GM23338 (cell line): Measurements from ENCODE around the gene ARPC2. TPM values are rescaled to one million over a fixed set of nuclear protein-coding genes. Genes with fewer than 3 reads are reported as not detected.

ENCODE experiments used
- ATAC-seq: fragments of 200-7000 bp; cut with Tn5 transposase; 3 replicates; pipeline ENCODE4 v1.9.1; 2020
- DNase-seq: peaks from one replicate; pipeline ENCODE4 v3.0.0-alpha.2; 2015; ENCODE audit warnings: low spot score
- H2AFZ ChIP-seq: fragments of 200-600 bp; sonication (generic); 2 replicates; pipeline ENCODE4 v1.8.0; 2016; ENCODE audit warnings: antibody characterized with exemption, mild to moderate bottlenecking, moderate library complexity
- H3F3A ChIP-seq: fragments of 200-600 bp; sonication (generic); replicated peaks from 2 replicates; pipeline ENCODE4 v1.8.0; 2017; ENCODE audit warnings: antibody characterized with exemption, mixed run types, low read depth
- H3K27ac ChIP-seq: fragments of 200-600 bp; sonication (generic); 2 replicates; pipeline ENCODE4 v1.6.1; 2016; ENCODE audit warnings: low read depth
- H3K27me3 ChIP-seq: fragments of 200-600 bp; sonication (generic); 2 replicates; pipeline ENCODE4 v1.8.0; 2016; ENCODE audit warnings: mild to moderate bottlenecking, mixed run types, moderate library complexity; ENCODE audit not compliant: insufficient read depth
- H3K36me3 ChIP-seq: fragments of 200-600 bp; sonication (generic); 2 replicates; pipeline ENCODE4 v1.8.0; 2016; ENCODE audit warnings: mild to moderate bottlenecking; ENCODE audit not compliant: insufficient read depth
- H3K4me1 ChIP-seq: fragments of 200-600 bp; sonication (generic); 2 replicates; pipeline ENCODE4 v1.8.0; 2016; ENCODE audit warnings: mild to moderate bottlenecking, moderate library complexity; ENCODE audit not compliant: insufficient read depth
- H3K4me2 ChIP-seq: fragments of 200-600 bp; sonication (generic); 2 replicates; pipeline ENCODE4 v1.7.1; 2017; ENCODE audit warnings: mixed run types
- H3K4me3 ChIP-seq: fragments of 200-600 bp; sonication (generic); 2 replicates; pipeline ENCODE4 v1.6.1; 2016; ENCODE audit warnings: mixed run types
- H3K79me2 ChIP-seq: fragments of 200-600 bp; sonication (generic); replicated peaks from 2 replicates; pipeline ENCODE4 v1.8.0; 2017; ENCODE audit warnings: mild to moderate bottlenecking; ENCODE audit not compliant: insufficient read depth
- H3K9me2 ChIP-seq: fragments of 200-600 bp; sonication (generic); 2 replicates; pipeline ENCODE4 v1.8.0; 2017; ENCODE audit not compliant: insufficient read depth
- H4K20me1 ChIP-seq: fragments of 200-600 bp; sonication (generic); replicated peaks from 2 replicates; pipeline ENCODE4 v1.8.0; 2017; ENCODE audit warnings: mild to moderate bottlenecking; ENCODE audit not compliant: insufficient read depth
- H3K27ac Mint-ChIP-seq: 2 replicates; pipeline ENCODE4 v1.8.0; 2020; ENCODE audit warnings: inconsistent platforms, mild to moderate bottlenecking, moderate library complexity, mixed read lengths
- H3K27me3 Mint-ChIP-seq: 3 replicates; pipeline ENCODE4 v1.8.0; 2022; ENCODE audit warnings: low read depth, mild to moderate bottlenecking, moderate library complexity, mixed read lengths, inconsistent platforms; ENCODE audit not compliant: insufficient read depth, poor library complexity
- H3K36me3 Mint-ChIP-seq: 3 replicates; pipeline ENCODE4 v1.8.0; 2021; ENCODE audit warnings: low read depth, mild to moderate bottlenecking, inconsistent platforms, moderate library complexity, mixed read lengths
- H3K4me1 Mint-ChIP-seq: 3 replicates; pipeline ENCODE4 v1.8.0; 2020; ENCODE audit warnings: mild to moderate bottlenecking, inconsistent platforms, mixed read lengths
- H3K4me3 Mint-ChIP-seq: 3 replicates; pipeline ENCODE4 v1.8.0; 2021; ENCODE audit warnings: moderate library complexity, mild to moderate bottlenecking, inconsistent platforms, mixed read lengths
- H3K9me3 Mint-ChIP-seq: 3 replicates; pipeline ENCODE4 v1.8.0; 2020; ENCODE audit warnings: moderate library complexity, mild to moderate bottlenecking, inconsistent platforms, mixed read lengths
- CREB1 ChIP-seq: fragments of 250-450 bp; sonication (Bioruptor Pico); IDR thresholded peaks from 2 replicates; pipeline ENCODE4 v1.5.0; 2020; ENCODE audit warnings: low read depth, mild to moderate bottlenecking, moderate library complexity
- CTCF ChIP-seq, 2 experiments: fragments of 200-600 bp in 1 of 2; sonication (generic) in 1 of 2; conservative IDR thresholded peaks; 2 replicates each; pipeline versions ENCODE4 v1.5.1 to v1.6.1; 2016 to 2017; ENCODE audit warnings: antibody characterized with exemption in 2 of 2, low read depth in 2 of 2, mild to moderate bottlenecking in 2 of 2, moderate library complexity in 1 of 2
- ETS1 ChIP-seq: IDR thresholded peaks from 2 replicates; pipeline ENCODE4 v1.6.1; 2016; ENCODE audit warnings: antibody characterized with exemption
- EZH2 ChIP-seq: fragments of 200-600 bp; sonication (generic); IDR thresholded peaks from one replicate; pipeline ENCODE4 v1.8.0; 2017; ENCODE audit warnings: antibody characterized with exemption, mild to moderate bottlenecking, low read depth; ENCODE audit not compliant: unreplicated experiment
- EZH2phosphoT487 ChIP-seq: fragments of 200-600 bp; sonication (generic); IDR thresholded peaks from one replicate; pipeline ENCODE4 v1.8.1; 2018; ENCODE audit warnings: antibody characterized with exemption; ENCODE audit not compliant: unreplicated experiment
- JUNB ChIP-seq: IDR thresholded peaks from one replicate; pipeline ENCODE4 v1.6.1; 2016; ENCODE audit warnings: antibody characterized with exemption; ENCODE audit not compliant: unreplicated experiment
- NANOG ChIP-seq: IDR thresholded peaks from 2 replicates; pipeline ENCODE4 v1.6.1; 2016; ENCODE audit warnings: antibody characterized with exemption, borderline replicate concordance
- POLR2AphosphoS5 ChIP-seq: IDR thresholded peaks from 2 replicates; pipeline ENCODE4 v1.6.1; 2016; ENCODE audit warnings: antibody characterized with exemption, low read depth
- REST ChIP-seq: IDR thresholded peaks from one replicate; pipeline ENCODE4 v1.6.1; 2018; ENCODE audit warnings: antibody characterized with exemption; ENCODE audit not compliant: unreplicated experiment
- STAT1 ChIP-seq: IDR thresholded peaks from one replicate; pipeline ENCODE4 v1.6.1; 2016; ENCODE audit warnings: antibody characterized with exemption; ENCODE audit not compliant: unreplicated experiment
- ZNF114 ChIP-seq: fragments of 250-450 bp; sonication (Bioruptor Pico); IDR thresholded peaks from 2 replicates; pipeline ENCODE4 v1.5.0; 2020; ENCODE audit warnings: mild to moderate bottlenecking, moderate library complexity
- ZNF331 ChIP-seq: fragments of 250-450 bp; sonication (Bioruptor Pico); IDR thresholded peaks from 2 replicates; pipeline ENCODE4 v1.5.0; 2020; ENCODE audit warnings: low read depth, mild to moderate bottlenecking, moderate library complexity
- ZNF462 ChIP-seq: fragments of 250-450 bp; sonication (Bioruptor Pico); IDR thresholded peaks from 2 replicates; pipeline ENCODE4 v1.5.0; 2020; ENCODE audit warnings: mild to moderate bottlenecking, moderate library complexity
- polyA plus RNA-seq: library from polyadenylated mRNA; unstranded; fragments of >200 nt; fragmentation: Nextera tagmentation; extraction: Ambion mirVana; gene quantifications from 2 replicates; pipeline ENCODE4 v1.2.1, GENCODE V29; 2016
- total RNA-seq: library from RNA; depleted of rRNA; stranded (reverse); fragments of >200 nt; shearing (Covaris generic); gene quantifications from 2 replicates; pipeline ENCODE4 v1.2.3, GENCODE V29; 2014

Gene ARPC2
- total and polyA plus RNA-seq, 2 experiments from 2014 or later, result 217 to 271 TPM

GRCh38 chr2:218192902-218193430, 24.0 kb upstream of the ARPC2 start:
- TF ChIP-seq ZNF462 (no peak), EZH2 (no peak), STAT1 (no peak), EZH2phosphoT487 (no peak), CTCF (conservative IDR thresholded peaks at IDR 0.05; ENCODE audit: low read depth in 2 of 2) (no peak), CREB1 (CRISPR knock-in tag) (no peak), JUNB (no peak), POLR2AphosphoS5 (no peak), ZNF114 (no peak), ZNF331 (no peak), NANOG (no peak), REST (no peak), ETS1 (no peak)
- no peak overlapping the region for H3K4me2 ChIP-seq
- H3K36me3 ChIP-seq, result no peaks in the 10 kb centered on the region
- no peaks in the 10 kb centered on the region for H4K20me1 ChIP-seq
- no peaks in the 10 kb centered on the region for H3K36me3 Mint-ChIP-seq
- no peaks in the 10 kb centered on the region for H3K79me2 ChIP-seq
- no peak for DNase-seq
- H3F3A ChIP-seq, result no peaks in the 10 kb centered on the region
- H2AFZ ChIP-seq, result peak overlapping the region; percentile 69; the same call in 1 of the 2 replicates
- H3K9me3 Mint-ChIP-seq, result no peaks in the 10 kb centered on the region
- no peak for ATAC-seq
- peaks cover 11% of the 10 kb centered on the region for H3K4me1 Mint-ChIP-seq
- no peak overlapping the region for H3K4me3 Mint-ChIP-seq
- peaks cover 2% of the 10 kb centered on the region for H3K27me3 Mint-ChIP-seq
- H3K4me1 ChIP-seq, result no peaks in the 10 kb centered on the region
- no peaks in the 10 kb centered on the region for H3K27me3 ChIP-seq
- H3K4me3 ChIP-seq, result no peak overlapping the region
- H3K27ac Mint-ChIP-seq, result no peak overlapping the region
- no peak overlapping the region for H3K27ac ChIP-seq
- H3K9me2 ChIP-seq, result no peaks in the 10 kb centered on the region
